KMS-11 (cell line): Measurements from ENCODE around the gene NIPAL3.
A peak's percentile ranks its signal among the peaks of the same experiment; 100 is the strongest.

Experiments used
- H2AFZ ChIP-seq: fragments of 200-600 bp; sonication (generic); 2 replicates; pipeline ENCODE4 v1.6.1; 2016; ENCODE audit warnings: antibody characterized with exemption, mixed run types, low read depth
- H3K27ac ChIP-seq: fragments of 200-600 bp; sonication (generic); 2 replicates; pipeline ENCODE4 v1.6.1; 2016; ENCODE audit warnings: mild to moderate bottlenecking, mixed run types
- H3K27me3 ChIP-seq: fragments of 200-600 bp; sonication (generic); 2 replicates; pipeline ENCODE4 v1.6.1; 2017; ENCODE audit warnings: mild to moderate bottlenecking, low read depth, mixed run types, moderate library complexity; ENCODE audit not compliant: insufficient read depth
- H3K36me3 ChIP-seq: fragments of 200-600 bp; sonication (generic); 2 replicates; pipeline ENCODE4 v1.6.1; 2017; ENCODE audit warnings: mild to moderate bottlenecking, mixed run types; ENCODE audit not compliant: insufficient read depth
- H3K4me1 ChIP-seq: fragments of 200-600 bp; sonication (generic); 2 replicates; pipeline ENCODE4 v1.6.1; 2016; ENCODE audit warnings: mild to moderate bottlenecking, low read depth, mixed run types; ENCODE audit not compliant: poor library complexity, severe bottlenecking
- H3K4me2 ChIP-seq: fragments of 200-600 bp; sonication (generic); 2 replicates; pipeline ENCODE4 v1.7.0; 2016; ENCODE audit warnings: mild to moderate bottlenecking, mixed run types
- H3K4me3 ChIP-seq: fragments of 200-600 bp; sonication (generic); IDR thresholded peaks from 2 replicates; pipeline ENCODE4 v1.6.1; 2017; ENCODE audit warnings: low read depth, low read length, mixed read lengths; ENCODE audit not compliant: insufficient read depth
- H3K79me2 ChIP-seq: fragments of 200-600 bp; sonication (generic); 2 replicates; pipeline ENCODE4 v1.6.1; 2016; ENCODE audit warnings: low read depth, mixed run types; ENCODE audit not compliant: insufficient read depth
- H3K9ac ChIP-seq: fragments of 200-600 bp; sonication (generic); 2 replicates; pipeline ENCODE4 v1.6.1; 2016; ENCODE audit warnings: mild to moderate bottlenecking, mixed run types
- H4K20me1 ChIP-seq: fragments of 200-600 bp; sonication (generic); 2 replicates; pipeline ENCODE4 v1.6.1; 2016; ENCODE audit warnings: mild to moderate bottlenecking, mixed run types; ENCODE audit not compliant: insufficient read depth
- TF ChIP-seq, protein P1 (sequence below): fragments of 200-600 bp; sonication (generic); conservative IDR thresholded peaks from 2 replicates; pipeline ENCODE4 v1.6.1; 2017; ENCODE audit warnings: low read depth, mild to moderate bottlenecking, antibody characterized with exemption, low read length, moderate library complexity, mixed read lengths

The NIPAL3 gene

DNA sequence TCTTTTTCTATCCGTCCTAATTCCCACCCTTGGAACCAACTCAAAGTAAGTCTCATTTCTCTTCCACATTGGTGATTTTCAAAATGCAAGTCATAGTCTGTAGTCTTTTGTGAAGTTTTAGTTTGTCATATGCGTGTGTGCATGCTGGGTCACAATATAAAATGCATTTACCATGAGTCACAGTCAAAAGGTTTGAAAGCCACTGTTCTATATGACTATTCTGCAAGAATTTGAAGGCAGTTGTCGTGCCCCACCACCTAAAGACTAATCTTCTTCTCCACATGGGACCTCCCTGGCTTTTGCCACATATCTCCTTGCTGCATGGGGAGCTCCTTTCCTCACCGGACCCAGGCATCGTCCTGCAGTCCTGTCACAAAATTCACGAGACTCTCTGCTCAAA is 3.6 kb upstream of the NIPAL3 start:
- H3K27ac ChIP-seq, result no peak overlapping the region
- TF ChIP-seq, protein P1, sequence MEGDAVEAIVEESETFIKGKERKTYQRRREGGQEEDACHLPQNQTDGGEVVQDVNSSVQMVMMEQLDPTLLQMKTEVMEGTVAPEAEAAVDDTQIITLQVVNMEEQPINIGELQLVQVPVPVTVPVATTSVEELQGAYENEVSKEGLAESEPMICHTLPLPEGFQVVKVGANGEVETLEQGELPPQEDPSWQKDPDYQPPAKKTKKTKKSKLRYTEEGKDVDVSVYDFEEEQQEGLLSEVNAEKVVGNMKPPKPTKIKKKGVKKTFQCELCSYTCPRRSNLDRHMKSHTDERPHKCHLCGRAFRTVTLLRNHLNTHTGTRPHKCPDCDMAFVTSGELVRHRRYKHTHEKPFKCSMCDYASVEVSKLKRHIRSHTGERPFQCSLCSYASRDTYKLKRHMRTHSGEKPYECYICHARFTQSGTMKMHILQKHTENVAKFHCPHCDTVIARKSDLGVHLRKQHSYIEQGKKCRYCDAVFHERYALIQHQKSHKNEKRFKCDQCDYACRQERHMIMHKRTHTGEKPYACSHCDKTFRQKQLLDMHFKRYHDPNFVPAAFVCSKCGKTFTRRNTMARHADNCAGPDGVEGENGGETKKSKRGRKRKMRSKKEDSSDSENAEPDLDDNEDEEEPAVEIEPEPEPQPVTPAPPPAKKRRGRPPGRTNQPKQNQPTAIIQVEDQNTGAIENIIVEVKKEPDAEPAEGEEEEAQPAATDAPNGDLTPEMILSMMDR, result no peak
- peaks cover 13% of the 10 kb centered on the region for H3K4me1 ChIP-seq
- no peaks in the 10 kb centered on the region for H3K36me3 ChIP-seq
- H3K4me2 ChIP-seq, result no peak overlapping the region
- no peak overlapping the region for H2AFZ ChIP-seq
- no peaks in the 10 kb centered on the region for H3K79me2 ChIP-seq
- no peaks in the 10 kb centered on the region for H4K20me1 ChIP-seq
- no peak overlapping the region for H3K4me3 ChIP-seq
- no peaks in the 10 kb centered on the region for H3K27me3 ChIP-seq
- no peak overlapping the region for H3K9ac ChIP-seq

DNA sequence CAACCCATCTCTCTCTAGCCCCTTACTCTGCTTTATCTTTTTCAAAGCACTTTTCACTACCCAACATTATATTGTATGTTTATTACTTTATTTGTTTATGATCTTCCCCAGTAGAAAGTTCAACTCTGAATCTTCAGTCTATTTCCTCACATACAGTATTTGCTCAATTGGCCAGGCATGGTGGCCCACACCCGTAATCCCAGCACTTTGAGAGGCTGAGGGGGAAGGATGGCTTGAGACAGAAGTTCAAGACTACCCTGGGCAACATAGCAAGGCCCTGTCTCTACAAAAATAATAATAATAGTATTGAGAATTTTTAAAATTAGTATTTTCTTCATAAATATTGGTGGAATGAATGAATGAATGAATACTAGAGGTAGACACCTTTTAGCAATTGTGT is 3.2 kb upstream of the NIPAL3 start:
- H3K79me2 ChIP-seq, result no peaks in the 10 kb centered on the region
- no peak overlapping the region for H2AFZ ChIP-seq
- no peaks in the 10 kb centered on the region for H4K20me1 ChIP-seq
- H3K27me3 ChIP-seq, result no peaks in the 10 kb centered on the region
- no peak overlapping the region for H3K9ac ChIP-seq
- H3K4me2 ChIP-seq, result no peak overlapping the region
- H3K4me3 ChIP-seq, result no peak overlapping the region
- TF ChIP-seq, protein P1, result no peak
- no peaks in the 10 kb centered on the region for H3K36me3 ChIP-seq
- H3K27ac ChIP-seq, result no peak overlapping the region
- H3K4me1 ChIP-seq, result peaks cover 17% of the 10 kb centered on the region

DNA sequence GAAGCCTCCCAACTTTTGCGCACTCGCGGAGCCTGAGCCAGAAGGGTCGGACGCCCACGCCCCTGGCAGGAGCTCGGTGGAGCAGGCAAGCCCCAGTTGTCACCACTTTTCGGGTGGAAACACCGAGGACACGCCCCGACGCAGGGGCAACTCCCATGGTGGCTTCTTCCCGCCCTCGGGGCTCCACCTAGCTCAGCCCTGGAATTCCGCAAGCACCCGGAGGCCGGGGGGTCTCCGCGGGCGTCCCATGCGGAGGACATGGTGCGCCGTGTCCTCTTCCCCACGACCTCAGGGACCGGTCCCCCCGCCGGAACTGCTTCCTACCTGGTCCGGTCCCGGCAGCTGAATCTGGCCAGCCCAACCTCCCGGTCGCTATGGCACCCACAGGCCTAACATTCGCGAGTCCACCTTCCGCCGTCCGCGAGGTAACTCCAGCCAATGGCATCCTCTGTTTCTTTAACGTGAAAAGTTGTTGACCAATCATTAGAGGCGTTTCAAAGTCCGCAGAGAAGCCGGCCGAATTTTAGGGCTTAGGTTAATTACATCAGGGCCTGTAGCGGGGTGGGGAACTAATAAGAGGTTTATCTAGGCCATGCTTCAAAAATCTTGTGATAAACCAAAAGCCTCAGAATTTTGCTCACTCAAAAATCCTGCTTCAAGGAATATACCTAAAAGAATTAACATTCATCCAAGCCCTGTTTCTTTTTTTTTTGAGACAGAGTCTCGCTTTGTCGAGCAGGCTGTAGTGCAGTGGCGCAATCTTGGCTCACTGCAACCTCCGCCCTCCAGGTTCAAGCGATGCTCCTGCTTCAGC is 2.0 kb upstream of the NIPAL3 start, which contains the start of gene STPG1:
STPG1 (minus strand) TSS at position 433 of the 814 bp plus-strand sequence. CDS start 12,394 bp downstream, outside the sequence.
- Histone ChIP-seq H3K27ac (peak within 1 kb of the TSS; percentile 32; the same call in 1 of the 2 replicates), H2AFZ (peak within 1 kb of the TSS; percentile 85), H3K4me3 (no peak within 1 kb of the TSS)

DNA sequence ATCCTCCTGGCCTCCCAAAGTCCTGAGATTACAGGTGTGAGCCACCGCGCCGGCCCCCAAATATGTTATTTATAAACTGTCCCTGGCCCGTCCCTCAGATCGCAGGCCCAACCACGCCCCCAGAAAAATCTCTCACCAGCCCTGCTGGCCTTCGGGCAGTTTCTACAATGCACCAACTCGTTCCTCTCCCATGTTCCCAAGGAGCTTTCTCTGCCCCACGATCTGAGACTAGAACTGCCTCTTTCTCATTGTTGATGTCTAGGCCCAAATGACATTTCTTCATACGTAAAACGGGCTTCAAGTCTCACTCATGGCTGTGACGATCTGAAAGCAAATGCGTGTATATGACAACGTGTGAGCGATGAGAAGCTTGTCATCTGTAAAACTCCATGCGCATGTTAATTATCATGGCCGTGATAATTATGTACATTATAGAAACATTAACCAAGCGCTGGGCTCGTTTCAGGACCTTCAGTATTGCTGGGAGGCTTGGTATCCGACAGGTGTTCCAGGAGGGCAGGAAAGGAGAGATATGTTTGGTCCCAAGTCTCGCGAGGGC is 748 bp upstream of the NIPAL3 start:
- Histone ChIP-seq H3K4me2 (peak overlapping the region; percentile 42), H3K4me3 (no peak overlapping the region), H3K4me1 (peaks cover 26% of the 10 kb centered on the region), H3K9ac (no peak overlapping the region), H3K79me2 (0 out of 2 replicates have a peak, but pooled peaks cover 7% of the 10 kb centered on the region), H3K36me3 (no peaks in the 10 kb centered on the region), H3K27me3 (no peaks in the 10 kb centered on the region), H4K20me1 (no peaks in the 10 kb centered on the region), H2AFZ (peak overlapping the region; percentile 84), H3K27ac (no peak overlapping the region)
- TF ChIP-seq, protein P1, result no peak

More for the DNA sequence above, 2.0 kb upstream of the NIPAL3 start, which contains the start of gene STPG1:
- no peaks in the 10 kb centered on the region for H3K36me3 ChIP-seq
- no peaks in the 10 kb centered on the region for H4K20me1 ChIP-seq
- H3K4me2 ChIP-seq, result peak within 1 kb of the TSS; percentile 72
- H3K9ac ChIP-seq, result peak within 1 kb of the TSS; percentile 57
- TF ChIP-seq, protein P1, result no peak
- no peaks in the 10 kb centered on the region for H3K27me3 ChIP-seq
- 0 out of 2 replicates have a peak, but pooled peaks cover 5% of the 10 kb centered on the region for H3K79me2 ChIP-seq
- peaks cover 26% of the 10 kb centered on the region for H3K4me1 ChIP-seq
